Astrocyte (in vitro differentiated cells and primary cell): ENCODE data around the gene LRRC23. TPM values are rescaled to one million over a fixed set of nuclear protein-coding genes. Genes with fewer than 3 reads are reported as not detected.
A peak's percentile ranks its signal among the peaks of the same experiment; 100 is the strongest.

Experiments
- DNase-seq: peaks from one replicate; pipeline ENCODE4 v3.0.0-alpha.2; 2010; ENCODE audit warnings: low read depth
- FAIRE-seq: peaks from 2 replicates; lab custom pipeline; 2011; peaks lifted over from hg19 to GRCh38; lab: Jason Lieb, UNC
- H2AFZ ChIP-seq: 2 replicates; pipeline ENCODE4 v1.6.0; 2012; ENCODE audit warnings: low read depth, low read length, inconsistent platforms
- H3K27ac ChIP-seq: 2 replicates; pipeline ENCODE4 v1.5.1; 2011; ENCODE audit warnings: low read depth, low read length, inconsistent platforms
- H3K27me3 ChIP-seq: 2 replicates; pipeline ENCODE4 v1.6.0; 2011; ENCODE audit warnings: low read length, inconsistent platforms; ENCODE audit not compliant: insufficient read depth
- H3K36me3 ChIP-seq: 2 replicates; pipeline ENCODE4 v1.5.1; 2011; ENCODE audit warnings: low read length, inconsistent platforms; ENCODE audit not compliant: insufficient read depth
- H3K4me1 ChIP-seq: 2 replicates; pipeline ENCODE4 v1.5.1; 2011; ENCODE audit warnings: low read length, inconsistent platforms; ENCODE audit not compliant: insufficient read depth
- H3K4me2 ChIP-seq: 2 replicates; pipeline ENCODE4 v1.6.0; 2012; ENCODE audit warnings: low read length, inconsistent platforms
- H3K4me3 ChIP-seq: 2 replicates; pipeline ENCODE4 v1.5.1; 2011; ENCODE audit warnings: low read depth, mild to moderate bottlenecking, low read length, inconsistent platforms; ENCODE audit not compliant: insufficient read depth
- H3K79me2 ChIP-seq: 2 replicates; pipeline ENCODE4 v1.6.0; 2012; ENCODE audit warnings: mild to moderate bottlenecking, low read length, inconsistent platforms; ENCODE audit not compliant: insufficient read depth
- H3K9ac ChIP-seq: 2 replicates; pipeline ENCODE4 v1.6.0; 2012; ENCODE audit warnings: mild to moderate bottlenecking, low read length, inconsistent platforms
- H3K9me3 ChIP-seq: 2 replicates; pipeline ENCODE4 v1.5.1; 2012; ENCODE audit warnings: low read depth, mild to moderate bottlenecking, low read length, inconsistent platforms; ENCODE audit not compliant: insufficient read depth
- H4K20me1 ChIP-seq: 2 replicates; pipeline ENCODE4 v1.6.0; 2012; ENCODE audit warnings: low read length, inconsistent platforms; ENCODE audit not compliant: insufficient read depth
- H3K27ac Mint-ChIP-seq: one replicate; pipeline ENCODE4 v1.8.0; 2021; ENCODE audit warnings: mild to moderate bottlenecking, mixed read lengths; ENCODE audit not compliant: unreplicated experiment
- H3K27me3 Mint-ChIP-seq: one replicate; pipeline ENCODE4 v1.8.0; 2021; ENCODE audit warnings: low read depth, mixed read lengths; ENCODE audit not compliant: unreplicated experiment
- H3K36me3 Mint-ChIP-seq: one replicate; pipeline ENCODE4 v1.8.0; 2021; ENCODE audit warnings: low read depth, mixed read lengths; ENCODE audit not compliant: unreplicated experiment
- H3K4me1 Mint-ChIP-seq: one replicate; pipeline ENCODE4 v1.8.0; 2021; ENCODE audit warnings: low read depth, mixed read lengths; ENCODE audit not compliant: unreplicated experiment
- H3K4me3 Mint-ChIP-seq: one replicate; pipeline ENCODE4 v1.8.0; 2021; ENCODE audit warnings: mild to moderate bottlenecking, moderate library complexity, mixed read lengths; ENCODE audit not compliant: unreplicated experiment
- H3K9me3 Mint-ChIP-seq: one replicate; pipeline ENCODE4 v1.8.0; 2021; ENCODE audit warnings: mild to moderate bottlenecking, mixed read lengths; ENCODE audit not compliant: unreplicated experiment
- CTCF ChIP-seq: IDR thresholded peaks from 2 replicates; pipeline ENCODE4 v1.5.1; 2011; ENCODE audit warnings: low read depth, mild to moderate bottlenecking, inconsistent platforms, low read length, moderate library complexity; ENCODE audit not compliant: insufficient read depth
- EZH2 ChIP-seq: IDR thresholded peaks from 2 replicates; pipeline ENCODE4 v1.6.1; 2012; ENCODE audit warnings: mild to moderate bottlenecking, low read length, inconsistent platforms; ENCODE audit not compliant: insufficient read depth
- total RNA-seq: library from RNA; stranded (reverse); gene quantifications from 2 replicates; pipeline ENCODE4 v1.2.1, GENCODE V29; 2021

Gene LRRC23
- total RNA-seq, 1 donor from 2014 or later: 5.2 TPM

DNA sequence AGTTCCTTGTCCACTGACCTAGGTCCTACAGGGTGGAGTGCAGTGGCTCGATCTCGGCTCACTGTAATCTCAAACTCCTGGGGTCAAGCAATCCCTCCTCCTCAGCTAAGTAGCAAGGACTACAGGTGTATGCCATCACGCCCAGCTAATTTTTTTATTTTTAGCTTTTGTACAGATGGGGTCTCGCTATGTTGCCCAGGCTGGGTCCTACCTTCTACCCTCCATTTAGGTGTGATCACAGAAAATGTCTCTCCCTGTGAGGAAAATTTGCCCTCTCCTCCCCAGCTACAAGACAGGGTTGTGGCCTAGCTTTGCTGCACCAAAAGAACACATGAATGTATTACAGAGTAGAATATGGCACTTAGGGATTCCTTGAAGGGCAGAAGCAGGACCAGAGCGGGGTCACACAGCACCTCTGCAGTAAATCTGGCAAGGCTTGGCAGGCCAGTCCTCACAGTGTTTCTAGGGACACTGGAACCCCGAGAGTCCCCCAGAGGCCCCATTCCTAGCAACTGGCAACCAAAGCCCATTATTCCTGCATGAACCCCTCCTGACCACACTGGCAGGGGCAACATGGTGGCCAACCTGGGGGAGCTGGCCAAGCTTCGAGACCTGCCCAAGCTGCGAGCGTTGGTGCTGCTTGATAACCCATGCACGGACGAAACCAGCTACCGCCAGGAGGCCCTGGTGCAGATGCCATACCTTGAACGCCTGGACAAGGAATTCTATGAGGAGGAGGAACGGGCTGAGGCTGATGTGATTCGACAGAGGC is 7.7 kb downstream of the LRRC23 start:
- no peaks in the 10 kb centered on the region for H3K79me2 ChIP-seq
- H3K36me3 ChIP-seq: no peaks in the 10 kb centered on the region
- FAIRE-seq (no peak), DNase-seq (no peak)
- H2AFZ ChIP-seq: no peak overlapping the region
- peaks cover 3% of the 10 kb centered on the region for H3K36me3 Mint-ChIP-seq
- TF ChIP-seq EZH2: no peak
- no peak for TF ChIP-seq CTCF
- H3K4me2 ChIP-seq: no peak overlapping the region
- no peaks in the 10 kb centered on the region for H3K27me3 ChIP-seq
- no peak overlapping the region for H3K9ac ChIP-seq
- H3K27me3 Mint-ChIP-seq: peaks cover 5% of the 10 kb centered on the region
- peaks cover 19% of the 10 kb centered on the region for H3K4me1 ChIP-seq
- H4K20me1 ChIP-seq: no peaks in the 10 kb centered on the region
- H3K27ac Mint-ChIP-seq: no peak overlapping the region
- H3K4me1 Mint-ChIP-seq: peaks cover 12% of the 10 kb centered on the region
- no peaks in the 10 kb centered on the region for H3K9me3 Mint-ChIP-seq
- H3K4me3 ChIP-seq: no peak overlapping the region
- H3K27ac ChIP-seq: no peak overlapping the region
- peak overlapping the region; percentile 75 for H3K4me3 Mint-ChIP-seq
- no peaks in the 10 kb centered on the region for H3K9me3 ChIP-seq

- Mint-ChIP-seq H3K4me1 (peaks cover 15% of the 10 kb centered on the region), H3K4me3 (peak within 1 kb of the TSS; percentile 89), H3K27me3 (peaks cover 5% of the 10 kb centered on the region), H3K27ac (peak within 1 kb of the TSS; percentile 87), H3K36me3 (peaks cover 3% of the 10 kb centered on the region), H3K9me3 (no peaks in the 10 kb centered on the region)
- Histone ChIP-seq H3K4me1 (peaks cover 25% of the 10 kb centered on the region), H3K9ac (peak within 1 kb of the TSS; percentile 75), H3K4me2 (peak within 1 kb of the TSS; percentile 97), H4K20me1 (no peaks in the 10 kb centered on the region), H3K36me3 (no peaks in the 10 kb centered on the region), H3K27me3 (no peaks in the 10 kb centered on the region), H2AFZ (peak within 1 kb of the TSS; percentile 94), H3K9me3 (no peaks in the 10 kb centered on the region), H3K4me3 (peak within 1 kb of the TSS; percentile 63), H3K79me2 (no peaks in the 10 kb centered on the region), H3K27ac (peak within 1 kb of the TSS; percentile 1)
- FAIRE-seq (no peak), DNase-seq (peak; percentile 33)
- TF ChIP-seq EZH2 (no peak), CTCF (no peak)
Observed at GRCh38 chr12:6914246-6914946, 9.8 kb downstream of the LRRC23 start, which contains the start of gene ENO2. Gene ENO2, plus strand, starts transcription at chr12:6914580. Its CDS starts 1,253 bp downstream, at chr12:6915833.
